HEK293 (cell line): ENCODE measurements around the gene ASCC3.

ENCODE experiments used
- CTCF ChIA-PET: fragments of 350-600 bp; formaldehyde crosslinking; extraction: SDS; loops from one replicate; lab custom pipeline; 2021; ENCODE audit warnings: antibody characterized with exemption; lab: Yijun Ruan, JAX
- POLR2A ChIA-PET: fragments of 300-600 bp; formaldehyde crosslinking; extraction: SDS; loops from one replicate; lab custom pipeline; 2020; ENCODE audit warnings: antibody characterized with exemption, inconsistent platforms; lab: Yijun Ruan, JAX
- H3K27ac ChIP-seq: fragments of 200-500 bp; sonication (Bioruptor generic); 2 replicates; pipeline ENCODE4 v1.5.1; 2014; ENCODE audit warnings: low read depth, low read length, control low read depth, inconsistent platforms; ENCODE audit errors: extremely low read depth
- H3K36me3 ChIP-seq, 2 experiments: fragments of 200-500 bp in 1 of 2; sonication (Bioruptor generic) in 1 of 2; 1 replicate in 1 of 2; 2 replicates in 1 of 2; pipeline ENCODE4 v1.5.1; 2014 to 2017; ENCODE audit warnings: inconsistent platforms in 2 of 2, low read length in 2 of 2; ENCODE audit not compliant: control insufficient read depth in 2 of 2, insufficient read depth in 1 of 2
- H3K4me1 ChIP-seq: fragments of 200-500 bp; sonication (Bioruptor generic); 2 replicates; pipeline ENCODE4 v1.5.1; 2014; ENCODE audit warnings: mild to moderate bottlenecking, low read length, inconsistent platforms; ENCODE audit not compliant: control insufficient read depth, insufficient read depth
- H3K4me3 ChIP-seq: 2 replicates; pipeline ENCODE4 v1.5.1; 2011; ENCODE audit warnings: low read depth, mild to moderate bottlenecking, control low read depth, low read length, moderate library complexity
- H3K9me3 ChIP-seq: fragments of 200-500 bp; sonication (Bioruptor generic); 2 replicates; pipeline ENCODE4 v1.5.1; 2014; ENCODE audit warnings: low read depth, low read length, inconsistent platforms; ENCODE audit not compliant: control insufficient read depth, insufficient read depth
- CTCF ChIP-seq: fragments of 450-650 bp; formaldehyde crosslinking; IDR thresholded peaks from 2 replicates; pipeline ENCODE4 v1.5.1; 2016; ENCODE audit warnings: missing biosample characterization, missing genetic modification characterization
- ELK4 ChIP-seq: IDR thresholded peaks from 2 replicates; pipeline ENCODE4 v1.6.1; 2011; ENCODE audit warnings: mild to moderate bottlenecking, low read depth, low read length, borderline replicate concordance
- KLF17 ChIP-seq: fragments of 450-650 bp; formaldehyde crosslinking; IDR thresholded peaks from 2 replicates; pipeline ENCODE4 v1.5.1; 2016; ENCODE audit warnings: missing biosample characterization, missing genetic modification characterization
- PRDM1 ChIP-seq: fragments of 450-650 bp; formaldehyde crosslinking; IDR thresholded peaks from 2 replicates; pipeline ENCODE4; 2016; ENCODE audit warnings: missing biosample characterization, missing genetic modification characterization
- SP7 ChIP-seq: fragments of 450-650 bp; formaldehyde crosslinking; IDR thresholded peaks from 2 replicates; pipeline ENCODE4 v1.5.1; 2016; ENCODE audit warnings: missing biosample characterization, missing genetic modification characterization
- TSHZ1 ChIP-seq: fragments of 450-650 bp; formaldehyde crosslinking; IDR thresholded peaks from 2 replicates; pipeline ENCODE4 v1.5.1; 2016; ENCODE audit warnings: missing biosample characterization, missing genetic modification characterization, borderline replicate concordance
- ZBTB49 ChIP-seq: fragments of 450-650 bp; formaldehyde crosslinking; IDR thresholded peaks from 2 replicates; pipeline ENCODE4 v1.5.1; 2016; ENCODE audit warnings: missing biosample characterization, missing genetic modification characterization, low read depth
- ZNF24 ChIP-seq: fragments of 450-650 bp; formaldehyde crosslinking; IDR thresholded peaks from 2 replicates; pipeline ENCODE4 v1.5.1; 2016; ENCODE audit warnings: missing biosample characterization, missing genetic modification characterization
- ZNF341 ChIP-seq: fragments of 450-650 bp; formaldehyde crosslinking; IDR thresholded peaks from 2 replicates; pipeline ENCODE4; 2016; ENCODE audit warnings: low read depth, missing biosample characterization, missing genetic modification characterization
- ZNF433 ChIP-seq: fragments of 450-650 bp; formaldehyde crosslinking; IDR thresholded peaks from 2 replicates; pipeline ENCODE4 v1.5.1; 2016; ENCODE audit warnings: missing biosample characterization, missing genetic modification characterization, low read depth
- ZNF544 ChIP-seq: fragments of 450-650 bp; formaldehyde crosslinking; IDR thresholded peaks from 2 replicates; pipeline ENCODE4 v1.5.0; 2017; ENCODE audit warnings: missing biosample characterization, missing genetic modification characterization
- ZNF626 ChIP-seq: fragments of 450-650 bp; sonication (Bioruptor Pico); formaldehyde crosslinking; IDR thresholded peaks from 2 replicates; pipeline ENCODE4 v1.5.1; 2018; ENCODE audit warnings: missing biosample characterization, missing genetic modification characterization, inconsistent platforms
- ZNF654 ChIP-seq: fragments of 450-650 bp; formaldehyde crosslinking; IDR thresholded peaks from 2 replicates; pipeline ENCODE4 v1.5.1; 2016; ENCODE audit warnings: low read depth, missing biosample characterization, missing genetic modification characterization

Gene ASCC3

GRCh38 chr6:100482698-100483097, 398.4 kb downstream of the ASCC3 start (continued):
- no peak for TF ChIP-seq ZBTB49 (tag by site-specific recombination)
- no peak for TF ChIP-seq ZNF433 (tag by site-specific recombination)
- TF ChIP-seq ELK4 = no peak
- TF ChIP-seq ZNF544 = no peak
- TF ChIP-seq SP7 (tag by site-specific recombination) = no peak
- TF ChIP-seq TSHZ1 (tag by site-specific recombination) = no peak
- no peak for TF ChIP-seq ZNF341 (tag by site-specific recombination)
- no peak for TF ChIP-seq ZNF24 (tag by site-specific recombination)
- TF ChIP-seq KLF17 (tag by site-specific recombination) = no peak

- Histone ChIP-seq H3K4me1 (no peaks in the 10 kb centered on the region), H3K9me3 (no peaks in the 10 kb centered on the region), H3K27ac (no peak overlapping the region), H3K36me3 (no peaks in the 10 kb centered on the region), H3K4me3 (no peak overlapping the region)
- POLR2A ChIA-PET = no interaction called here
- CTCF ChIA-PET = interaction anchor here (0.5 to 6.6 kb wide), 28 partner anchors 12 to 893 kb away, joined by 3 to 73 read pairs (median 4); partner anchors contain the start of gene SIM1
- no peak for TF ChIP-seq ZNF626 (tag by site-specific recombination)
- TF ChIP-seq CTCF (tag by site-specific recombination) = peak; percentile 53; the same call in 1 of the 2 replicates
- peak; percentile 71 for TF ChIP-seq PRDM1 (tag by site-specific recombination)
- TF ChIP-seq ZNF654 (tag by site-specific recombination) = peak; percentile 85
Measured at GRCh38 chr6:100479179-100480035, 401.7 kb downstream of the ASCC3 start.
